Lung (tissue), 12 donors: ENCODE results near the gene LRRC1. TPM values are rescaled to one million over a fixed set of nuclear protein-coding genes. Genes with fewer than 3 reads are reported as not detected.
A peak's percentile ranks its signal among the peaks of the same experiment; 100 is the strongest.

Experiments used
- ATAC-seq: fragments of 200-7000 bp; cut with Tn5 transposase; one replicate; pipeline ENCODE4 v1.9.1; 2020; ENCODE audit warnings: moderate number of reproducible peaks; ENCODE audit not compliant: insufficient read depth, low FRiP score
- DNase-seq, 3 donors: peaks; one replicate each; pipeline ENCODE4 v3.0.0-alpha.2; 2013 to 2017
- H3K27ac ChIP-seq, 2 donors: one replicate each; pipeline ENCODE4 v1.5.1; 2013; ENCODE audit warnings: mild to moderate bottlenecking in 2 of 2, moderate library complexity in 2 of 2, control low read depth in 1 of 2, inconsistent platforms in 1 of 2, low read depth in 1 of 2, low read length in 1 of 2
- H3K27me3 ChIP-seq, 3 donors: one replicate each; pipeline ENCODE4 v1.5.1; 2013; ENCODE audit warnings: low read length in 2 of 3; ENCODE audit not compliant: control insufficient read depth in 3 of 3, insufficient read depth in 3 of 3
- H3K36me3 ChIP-seq, 4 donors: one replicate each; pipeline ENCODE4 v1.5.1; 2013; ENCODE audit warnings: low read length in 4 of 4, mild to moderate bottlenecking in 1 of 4, moderate library complexity in 1 of 4; ENCODE audit not compliant: control insufficient read depth in 4 of 4, insufficient read depth in 4 of 4
- H3K4me1 ChIP-seq, 5 donors: one replicate each; pipeline ENCODE4 v1.5.1; 2013; ENCODE audit warnings: low read length in 5 of 5, mild to moderate bottlenecking in 2 of 5, moderate library complexity in 1 of 5; ENCODE audit not compliant: control insufficient read depth in 5 of 5, insufficient read depth in 5 of 5
- H3K4me3 ChIP-seq: one replicate; pipeline ENCODE4 v1.5.1; 2013; ENCODE audit warnings: mild to moderate bottlenecking, control low read depth, moderate library complexity
- H3K9ac ChIP-seq, 2 donors: one replicate each; pipeline ENCODE4 v1.5.1; 2013; ENCODE audit warnings: low read length in 2 of 2, control low read depth in 1 of 2; ENCODE audit not compliant: insufficient read depth in 1 of 2
- H3K9me3 ChIP-seq, 4 donors: one replicate each; pipeline ENCODE4 v1.5.1; 2013; ENCODE audit warnings: low read length in 3 of 4, mild to moderate bottlenecking in 1 of 4, moderate library complexity in 1 of 4; ENCODE audit not compliant: control insufficient read depth in 4 of 4, insufficient read depth in 3 of 4
- WGBS, 2 donors: extraction: QIAGEN DNeasy Blood & Tissue Kit; methylation state at CpG; one replicate each; pipeline ENCODE4 v1.1.7; 2013; 5-methylcytosine and 5-hydroxymethylcytosine counted together
- polyA plus RNA-seq, 2 donors: library from polyadenylated mRNA; stranded (reverse); fragments of 200-250 nt; gene quantifications; one replicate each; pipeline ENCODE4 v1.2.1, GENCODE V29; 2013
- total RNA-seq, 2 donors: library from RNA; depleted of rRNA in 1 of 2; stranded (reverse); fragments of >200 nt in 1 of 2; gene quantifications; one replicate each; pipeline ENCODE4 v1.2.1, GENCODE V29; 2014 to 2021
- TF ChIP-seq, protein P1 (sequence below): IDR thresholded peaks from 2 replicates; pipeline ENCODE4 v1.5.1; 2012; ENCODE audit warnings: mild to moderate bottlenecking; ENCODE audit errors: control extremely low read depth, extremely low read depth
- donor health status: control.
- donor health status: control.
- donor health status: Bipolar disorder and iron deficiency.
- donor health status: healthy.
- donor health status: DM: yes; HTN: yes; CAD: no.

Gene LRRC1
- total and polyA plus RNA-seq, 4 donors: 4.8 to 19.9 (median 9.9) TPM

DNA sequence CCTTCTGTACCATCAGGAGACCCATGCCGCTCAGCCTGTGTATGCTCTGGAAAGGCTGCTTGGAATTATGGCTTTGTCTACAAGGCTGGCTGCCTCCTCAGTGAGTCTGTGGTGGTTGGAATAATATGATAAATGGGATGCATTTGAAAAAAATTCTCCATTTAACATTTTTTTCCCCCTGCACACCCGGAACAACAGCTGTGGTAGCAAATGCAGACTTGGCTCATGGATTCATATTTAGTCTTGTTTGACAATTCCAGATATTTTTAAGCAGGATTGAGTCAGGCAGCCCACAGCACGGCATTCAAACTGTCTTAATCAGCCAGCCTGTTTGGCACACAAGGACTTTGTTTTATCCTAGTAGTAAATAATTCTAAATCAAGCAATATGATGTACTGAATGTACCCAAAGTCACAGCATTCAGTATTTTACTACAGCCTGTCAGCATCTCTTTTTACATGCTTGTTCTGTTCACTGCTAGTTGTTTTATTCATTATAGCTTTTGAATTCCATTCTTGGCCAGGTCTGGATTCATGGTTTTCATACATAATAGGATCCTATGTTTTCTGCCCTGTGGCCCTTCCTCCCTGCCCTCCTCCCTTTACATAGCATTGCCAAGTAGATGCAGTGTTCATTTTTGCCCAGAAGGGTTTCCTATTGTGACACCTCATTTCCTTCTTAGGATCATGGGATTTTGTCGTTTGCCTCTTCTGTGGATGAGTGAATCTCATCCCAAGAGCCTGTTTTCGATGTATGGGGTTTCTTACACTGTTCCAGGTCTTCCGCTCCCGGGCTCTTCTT is 68.1 kb downstream of the LRRC1 start:
- DNase-seq (peak; percentile 65 to 87 (median 83)), ATAC-seq (peak; percentile 61)
- Histone ChIP-seq H3K4me3 (no peak overlapping the region), H3K9me3 (no peaks in the 10 kb centered on the region), H3K27ac (no peak overlapping the region), H3K27me3 (no peaks in the 10 kb centered on the region), H3K4me1 (peaks cover 2 to 15% (median 3%) of the 10 kb centered on the region in 5 donors), H3K36me3 (no peaks in the 10 kb centered on the region), H3K9ac (no peak overlapping the region)
- 75 to 81% methylated on average over 7 of the region's 7 CpGs for WGBS, 2 donors
- TF ChIP-seq, protein P1, sequence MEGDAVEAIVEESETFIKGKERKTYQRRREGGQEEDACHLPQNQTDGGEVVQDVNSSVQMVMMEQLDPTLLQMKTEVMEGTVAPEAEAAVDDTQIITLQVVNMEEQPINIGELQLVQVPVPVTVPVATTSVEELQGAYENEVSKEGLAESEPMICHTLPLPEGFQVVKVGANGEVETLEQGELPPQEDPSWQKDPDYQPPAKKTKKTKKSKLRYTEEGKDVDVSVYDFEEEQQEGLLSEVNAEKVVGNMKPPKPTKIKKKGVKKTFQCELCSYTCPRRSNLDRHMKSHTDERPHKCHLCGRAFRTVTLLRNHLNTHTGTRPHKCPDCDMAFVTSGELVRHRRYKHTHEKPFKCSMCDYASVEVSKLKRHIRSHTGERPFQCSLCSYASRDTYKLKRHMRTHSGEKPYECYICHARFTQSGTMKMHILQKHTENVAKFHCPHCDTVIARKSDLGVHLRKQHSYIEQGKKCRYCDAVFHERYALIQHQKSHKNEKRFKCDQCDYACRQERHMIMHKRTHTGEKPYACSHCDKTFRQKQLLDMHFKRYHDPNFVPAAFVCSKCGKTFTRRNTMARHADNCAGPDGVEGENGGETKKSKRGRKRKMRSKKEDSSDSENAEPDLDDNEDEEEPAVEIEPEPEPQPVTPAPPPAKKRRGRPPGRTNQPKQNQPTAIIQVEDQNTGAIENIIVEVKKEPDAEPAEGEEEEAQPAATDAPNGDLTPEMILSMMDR: no peak

DNA sequence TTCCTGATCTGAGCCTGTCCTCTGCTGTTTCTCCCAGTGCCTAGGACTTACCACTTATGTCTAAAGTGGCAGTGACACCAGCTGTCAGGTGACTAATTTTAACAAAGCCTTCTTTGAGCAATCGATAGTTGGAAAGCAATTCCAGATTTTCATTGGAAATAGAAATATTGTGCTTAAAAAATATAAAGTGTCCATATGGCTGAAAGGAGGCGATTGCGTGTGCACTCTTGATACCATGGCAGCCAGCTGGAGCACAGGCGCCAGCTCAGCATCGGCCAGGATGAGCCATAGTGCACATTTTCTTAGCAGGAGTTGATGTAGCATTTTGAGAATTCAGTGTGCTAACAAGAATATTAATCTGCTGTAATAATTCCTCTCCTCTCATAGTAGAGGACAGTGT is 70.0 kb downstream of the LRRC1 start:
- 96 to 97% methylated on average over 5 of the region's 5 CpGs for WGBS, 2 donors
- H3K9ac ChIP-seq: no peak overlapping the region
- no peaks in the 10 kb centered on the region for H3K36me3 ChIP-seq
- H3K27ac ChIP-seq: no peak overlapping the region
- TF ChIP-seq, protein P1: no peak
- no peaks in the 10 kb centered on the region for H3K9me3 ChIP-seq
- H3K4me3 ChIP-seq: no peak overlapping the region
- peaks cover 2 to 15% (median 3%) of the 10 kb centered on the region in 5 donors for H3K4me1 ChIP-seq
- no peaks in the 10 kb centered on the region for H3K27me3 ChIP-seq
- no peak for ATAC-seq
- DNase-seq: no peak

DNA sequence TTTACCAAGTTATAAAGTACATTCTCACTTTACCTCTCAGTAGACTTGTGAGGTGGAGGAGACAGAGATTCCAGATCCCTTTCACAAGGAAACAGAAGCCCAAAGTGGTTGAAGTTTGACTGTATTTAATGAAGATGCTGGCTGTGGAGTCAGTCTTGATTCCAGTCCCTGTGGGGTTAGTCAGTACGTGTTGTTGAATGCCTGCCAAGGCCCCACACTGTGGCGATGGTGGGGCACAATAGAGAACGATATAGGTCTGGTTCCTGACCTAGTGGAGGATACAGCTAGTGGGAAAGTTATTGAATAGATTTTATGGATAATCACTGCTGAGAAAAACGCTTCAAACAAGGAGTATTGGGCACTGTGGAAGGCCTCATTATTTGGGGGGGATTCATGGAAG is 71.4 kb downstream of the LRRC1 start:
- H3K36me3 ChIP-seq: no peaks in the 10 kb centered on the region
- H3K4me1 ChIP-seq: peaks cover 2 to 15% (median 5%) of the 10 kb centered on the region in 5 donors
- no peak overlapping the region for H3K4me3 ChIP-seq
- H3K27ac ChIP-seq: no peak overlapping the region
- no peak overlapping the region for H3K9ac ChIP-seq
- DNase-seq (no peak), ATAC-seq (no peak)
- no peaks in the 10 kb centered on the region for H3K9me3 ChIP-seq
- WGBS, 2 donors: 76 to 82% methylated on average over 4 of the region's 4 CpGs
- TF ChIP-seq, protein P1: no peak
- H3K27me3 ChIP-seq: no peaks in the 10 kb centered on the region
